IMR-90 (cell line): ENCODE measurements around the gene AFF2. TPM values are rescaled to one million over a fixed set of nuclear protein-coding genes. Genes with fewer than 3 reads are reported as not detected.

Experiments
- ATAC-seq: fragments of 200-7000 bp; cut with Tn5 transposase; 2 replicates; pipeline ENCODE4 v1.9.1; 2020; ENCODE audit warnings: low read depth, mild to moderate bottlenecking, moderate library complexity
- BruUV-seq: library from RNA; stranded (reverse); fragments of 400-500 nt; replicated peaks from 2 replicates; lab custom pipeline; 2021; lab: Mats Ljungman, UMichigan
- CTCF ChIA-PET: fragments of 300-600 bp; formaldehyde crosslinking; extraction: SDS; loops from one replicate; lab custom pipeline; 2021; ENCODE audit warnings: antibody characterized with exemption; lab: Yijun Ruan, JAX
- POLR2A ChIA-PET: fragments of 300-600 bp; sonication (Branson Sonifier 250); formaldehyde crosslinking; loops from one replicate; lab custom pipeline; 2022; ENCODE audit warnings: antibody characterized with exemption; ENCODE audit not compliant: unreplicated experiment; lab: Charles Lee
- DNase-seq: peaks from one replicate; pipeline ENCODE4 v3.0.0; 2013
- H2AFZ ChIP-seq: replicated peaks from 2 replicates; pipeline ENCODE3; 2013; ENCODE audit warnings: low read length, mild to moderate bottlenecking; ENCODE audit not compliant: poor library complexity
- H2AK5ac ChIP-seq: 2 replicates; pipeline ENCODE4 v1.6.1; 2013; ENCODE audit warnings: low read depth, low read length, inconsistent platforms
- H2AK9ac ChIP-seq: replicated peaks from 2 replicates; pipeline ENCODE3; 2013; ENCODE audit warnings: mild to moderate bottlenecking, low read depth, low read length, moderate library complexity; ENCODE audit not compliant: poor library complexity
- H2BK120ac ChIP-seq: 2 replicates; pipeline ENCODE4 v1.6.1; 2013; ENCODE audit warnings: low read depth, low read length, inconsistent platforms
- H2BK15ac ChIP-seq: 3 replicates; pipeline ENCODE4 v1.6.1; 2013; ENCODE audit warnings: low read depth, low read length, inconsistent platforms
- H2BK20ac ChIP-seq: 2 replicates; pipeline ENCODE4 v1.6.1; 2013; ENCODE audit warnings: low read depth, mild to moderate bottlenecking, inconsistent platforms, low read length, moderate library complexity
- H2BK5ac ChIP-seq: 2 replicates; pipeline ENCODE4 v1.6.1; 2013; ENCODE audit warnings: mild to moderate bottlenecking, low read depth, low read length, inconsistent platforms; ENCODE audit not compliant: poor library complexity, severe bottlenecking
- H3K14ac ChIP-seq: replicated peaks from 2 replicates; pipeline ENCODE4 v1.6.1; 2013; ENCODE audit warnings: low read depth, low read length, inconsistent platforms
- H3K18ac ChIP-seq: 2 replicates; pipeline ENCODE4 v1.6.1; 2013; ENCODE audit warnings: low read depth, low read length, control low read depth
- H3K23ac ChIP-seq: 2 replicates; pipeline ENCODE4 v1.6.1; 2013; ENCODE audit warnings: low read depth, low read length, inconsistent platforms
- H3K27ac ChIP-seq: 2 replicates; pipeline ENCODE4 v1.5.1; 2013; ENCODE audit warnings: mild to moderate bottlenecking, control low read depth, low read length; ENCODE audit not compliant: insufficient read depth
- H3K27me3 ChIP-seq: 2 replicates; pipeline ENCODE4 v1.6.1; 2013; ENCODE audit warnings: low read length; ENCODE audit not compliant: control insufficient read depth, insufficient read depth
- H3K36me3 ChIP-seq: 2 replicates; pipeline ENCODE4 v1.6.1; 2013; ENCODE audit warnings: low read length, mixed read lengths; ENCODE audit not compliant: control insufficient read depth, insufficient read depth
- H3K4ac ChIP-seq: 2 replicates; pipeline ENCODE4 v1.6.1; 2013; ENCODE audit warnings: low read depth, low read length, inconsistent platforms
- H3K4me1 ChIP-seq: 2 replicates; pipeline ENCODE4 v1.6.1; 2013; ENCODE audit warnings: low read length, mixed read lengths; ENCODE audit not compliant: control insufficient read depth, insufficient read depth
- H3K4me2 ChIP-seq: 2 replicates; pipeline ENCODE4 v1.6.1; 2013; ENCODE audit warnings: low read depth, mild to moderate bottlenecking, control low read depth, low read length, moderate library complexity
- H3K4me3 ChIP-seq: 2 replicates; pipeline ENCODE4 v1.5.1; 2013; ENCODE audit warnings: low read depth, mild to moderate bottlenecking, control low read depth, low read length, moderate library complexity; ENCODE audit not compliant: insufficient read depth
- H3K56ac ChIP-seq: 2 replicates; pipeline ENCODE4 v1.6.1; 2013; ENCODE audit warnings: low read length, inconsistent platforms; ENCODE audit not compliant: insufficient read depth; ENCODE audit errors: extremely low read depth
- H3K79me1 ChIP-seq, 2 experiments: 2 replicates each; pipeline ENCODE4 v1.6.1; 2013; ENCODE audit warnings: low read length in 2 of 2, inconsistent platforms in 1 of 2, low read depth in 1 of 2
- H3K9ac ChIP-seq: 2 replicates; pipeline ENCODE4 v1.6.1; 2013; ENCODE audit warnings: low read depth, low read length, control low read depth
- H3K9me1 ChIP-seq: 2 replicates; pipeline ENCODE4 v1.6.1; 2013; ENCODE audit warnings: low read length, inconsistent platforms; ENCODE audit not compliant: insufficient read depth
- H3K9me3 ChIP-seq: 2 replicates; pipeline ENCODE4 v1.6.1; 2013; ENCODE audit warnings: low read length; ENCODE audit not compliant: control insufficient read depth, insufficient read depth
- H4K20me1 ChIP-seq: 2 replicates; pipeline ENCODE4 v1.6.1; 2013; ENCODE audit warnings: low read length, inconsistent platforms; ENCODE audit not compliant: insufficient read depth
- H4K5ac ChIP-seq: 2 replicates; pipeline ENCODE4 v1.6.1; 2013; ENCODE audit warnings: mild to moderate bottlenecking, low read depth, low read length, control low read depth
- H4K8ac ChIP-seq, 2 experiments: 2 replicates each; pipeline ENCODE4 v1.6.1; 2013; ENCODE audit warnings: low read depth in 2 of 2, low read length in 2 of 2, control low read depth in 1 of 2, inconsistent platforms in 1 of 2
- H4K91ac ChIP-seq: 2 replicates; pipeline ENCODE4 v1.6.1; 2013; ENCODE audit warnings: low read depth, low read length, inconsistent platforms; ENCODE audit not compliant: insufficient read depth
- BHLHE40 ChIP-seq: fragments of 150-350 bp; IDR thresholded peaks from 2 replicates; pipeline ENCODE4 v1.6.1; 2016; ENCODE audit warnings: mild to moderate bottlenecking, low read depth, low read length
- CEBPB ChIP-seq: IDR thresholded peaks from 2 replicates; pipeline ENCODE4 v1.6.1; 2012; ENCODE audit warnings: low read depth, low read length, improper control_type of control experiment
- CHD1 ChIP-seq: IDR thresholded peaks from 2 replicates; pipeline ENCODE4 v1.6.1; 2012; ENCODE audit warnings: low read depth, low read length, improper control_type of control experiment
- CTCF ChIP-seq: conservative IDR thresholded peaks from 2 replicates; pipeline ENCODE4 v1.5.1; 2012; ENCODE audit warnings: mild to moderate bottlenecking, low read depth, low read length, improper control_type of control experiment
- FOS ChIP-seq: fragments of 150-350 bp; IDR thresholded peaks from 2 replicates; pipeline ENCODE4 v1.6.1; 2016; ENCODE audit warnings: low read depth, low read length
- MAFK ChIP-seq: IDR thresholded peaks from 2 replicates; pipeline ENCODE4 v1.6.1; 2012; ENCODE audit warnings: low read depth, low read length, improper control_type of control experiment
- MAZ ChIP-seq: IDR thresholded peaks from 2 replicates; pipeline ENCODE4 v1.6.1; 2012; ENCODE audit warnings: low read depth, mild to moderate bottlenecking, low read length, improper control_type of control experiment, moderate library complexity, borderline replicate concordance
- MXI1 ChIP-seq: IDR thresholded peaks from 2 replicates; pipeline ENCODE4 v1.6.1; 2012; ENCODE audit warnings: low read depth, mild to moderate bottlenecking, low read length, moderate library complexity, borderline replicate concordance
- NFE2L2 ChIP-seq: fragments of 150-350 bp; IDR thresholded peaks from 2 replicates; pipeline ENCODE4 v1.6.1; 2016; ENCODE audit warnings: low read depth, mild to moderate bottlenecking, low read length
- POLR2A ChIP-seq: IDR thresholded peaks from 2 replicates; pipeline ENCODE4 v1.6.1; 2012; ENCODE audit warnings: mild to moderate bottlenecking, low read depth, low read length
- RAD21 ChIP-seq: IDR thresholded peaks from 2 replicates; pipeline ENCODE4 v1.6.1; 2012; ENCODE audit warnings: low read length, improper control_type of control experiment
- RCOR1 ChIP-seq: IDR thresholded peaks from 2 replicates; pipeline ENCODE4 v1.6.1; 2012; ENCODE audit warnings: mild to moderate bottlenecking, low read length, improper control_type of control experiment; ENCODE audit not compliant: insufficient replicate concordance
- RFX5 ChIP-seq: IDR thresholded peaks from 2 replicates; pipeline ENCODE4 v1.8.0; 2012; ENCODE audit warnings: low read depth, mild to moderate bottlenecking, low read length, moderate library complexity
- SMC3 ChIP-seq: fragments of 150-350 bp; IDR thresholded peaks from 2 replicates; pipeline ENCODE4 v1.6.1; 2016; ENCODE audit warnings: low read depth, mild to moderate bottlenecking, antibody characterized with exemption, low read length, moderate library complexity
- USF2 ChIP-seq: fragments of 150-350 bp; IDR thresholded peaks from 2 replicates; pipeline ENCODE4 v1.6.1; 2017; ENCODE audit warnings: mild to moderate bottlenecking, antibody characterized with exemption, low read length, low read depth
- WGBS, 2 experiments: methylation state at CpG; one replicate each; pipeline versions ENCODE4 v1.1.5 to v1.1.7; 2013; ENCODE audit warnings: missing lambda C conversion rate in 2 of 2; ENCODE audit not compliant: insufficient read length in 1 of 2; ENCODE audit errors: extremely low coverage in 2 of 2; 5-methylcytosine and 5-hydroxymethylcytosine counted together
- dilution Hi-C: fragments of 300-500 bp; cut with HindIII; formaldehyde crosslinking; loops from one replicate; pipeline ENCODE4 v1.14.3; 2018; ENCODE audit warnings: low sequenced_read_pairs; ENCODE audit not compliant: unreplicated experiment
- in situ Hi-C: fragments of 300-500 bp; cut with MboI; formaldehyde crosslinking; loops from 3 replicates; pipeline ENCODE4 v1.14.3; 2019; ENCODE audit warnings: low sequenced_read_pairs, inconsistent platforms, mixed read lengths
- intact Hi-C: fragments of 100-400 bp; cut with micrococcal nuclease; formaldehyde crosslinking; loops from 2 replicates; pipeline ENCODE4 v1.10.0; 2022
- polyA plus RNA-seq, 3 experiments: library from polyadenylated mRNA; depleted of rRNA; stranded (reverse); fragments of >200 nt; gene quantifications; 2 replicates each; pipeline ENCODE4 v1.2.3, GENCODE V29; 2012; ENCODE audit warnings: low replicate concordance in 1 of 3
- total RNA-seq: library from RNA; depleted of rRNA; stranded (reverse); fragments of >200 nt; gene quantifications from 2 replicates; pipeline ENCODE4 v1.2.3, GENCODE V29; 2012

The AFF2 gene
- total and polyA plus RNA-seq, 2 of the 4 experiments (the other 2 are of a cell fraction): 0.15 to 0.72 TPM

GRCh38 chrX:148933881-148934280 lies 433.5 kb downstream of the AFF2 start:
- H2AK9ac ChIP-seq: no peak overlapping the region
- no peak overlapping the region for H3K27ac ChIP-seq
- H4K8ac ChIP-seq: no peak overlapping the region
- H3K18ac ChIP-seq: no peak overlapping the region
- no peak overlapping the region for H4K91ac ChIP-seq
- H2BK120ac ChIP-seq: no peak overlapping the region
- H2AK5ac ChIP-seq: no peak overlapping the region
- no peak overlapping the region for H3K4me3 ChIP-seq
- intact Hi-C loops (no loop called here), in situ Hi-C loops (no loop called here), dilution Hi-C loops (no loop called here)
- ATAC-seq (no peak), DNase-seq (no peak)
- H3K14ac ChIP-seq: no peak overlapping the region
- no peaks in the 10 kb centered on the region for H3K4me1 ChIP-seq
- no peak overlapping the region for H3K23ac ChIP-seq
- H3K4ac ChIP-seq: no peak overlapping the region
- no peaks in the 10 kb centered on the region for H3K9me3 ChIP-seq
- no peaks in the 10 kb centered on the region for H3K79me1 ChIP-seq
- no peaks in the 10 kb centered on the region for H3K36me3 ChIP-seq
- ChIA-PET CTCF (no interaction called here), POLR2A (no interaction called here)
- H4K20me1 ChIP-seq: no peaks in the 10 kb centered on the region
- H3K9me1 ChIP-seq: no peaks in the 10 kb centered on the region
- no peak overlapping the region for H2BK15ac ChIP-seq
- no TSS peak for BruUV-seq
- H3K56ac ChIP-seq: no peak overlapping the region
- 67% methylated on average over 1 of the region's 4 CpGs; no CpG with 5 or more reads in 1 of the 2 experiments for WGBS, 2 experiments
- H3K27me3 ChIP-seq: no peaks in the 10 kb centered on the region
- no peak overlapping the region for H2AFZ ChIP-seq
- TF ChIP-seq RFX5 (no peak), MAFK (no peak), SMC3 (no peak), POLR2A (no peak), RCOR1 (no peak), RAD21 (no peak), USF2 (no peak), CHD1 (no peak), NFE2L2 (no peak), MAZ (no peak), FOS (no peak), MXI1 (no peak), CTCF (no peak), CEBPB (no peak), BHLHE40 (no peak)
- no peak overlapping the region for H2BK5ac ChIP-seq
- H2BK20ac ChIP-seq: no peak overlapping the region
- no peak overlapping the region for H4K5ac ChIP-seq
- H3K4me2 ChIP-seq: no peak overlapping the region
- H3K9ac ChIP-seq: no peak overlapping the region
